Astrocyte (in vitro differentiated cells and primary cell): ENCODE results near the gene GDPD5.

ENCODE experiments used
- EZH2 ChIP-seq: IDR thresholded peaks from 2 replicates; pipeline ENCODE4 v1.6.1; 2012; ENCODE audit warnings: mild to moderate bottlenecking, low read length, inconsistent platforms; ENCODE audit not compliant: insufficient read depth
- TF ChIP-seq, protein P1 (sequence below): IDR thresholded peaks from 2 replicates; pipeline ENCODE4 v1.5.1; 2011; ENCODE audit warnings: low read depth, mild to moderate bottlenecking, inconsistent platforms, low read length, moderate library complexity; ENCODE audit not compliant: insufficient read depth

GRCh38 chr11:75547177-75547576 is 21.4 kb upstream of the GDPD5 start:
- no peak for TF ChIP-seq EZH2
- TF ChIP-seq, protein P1, sequence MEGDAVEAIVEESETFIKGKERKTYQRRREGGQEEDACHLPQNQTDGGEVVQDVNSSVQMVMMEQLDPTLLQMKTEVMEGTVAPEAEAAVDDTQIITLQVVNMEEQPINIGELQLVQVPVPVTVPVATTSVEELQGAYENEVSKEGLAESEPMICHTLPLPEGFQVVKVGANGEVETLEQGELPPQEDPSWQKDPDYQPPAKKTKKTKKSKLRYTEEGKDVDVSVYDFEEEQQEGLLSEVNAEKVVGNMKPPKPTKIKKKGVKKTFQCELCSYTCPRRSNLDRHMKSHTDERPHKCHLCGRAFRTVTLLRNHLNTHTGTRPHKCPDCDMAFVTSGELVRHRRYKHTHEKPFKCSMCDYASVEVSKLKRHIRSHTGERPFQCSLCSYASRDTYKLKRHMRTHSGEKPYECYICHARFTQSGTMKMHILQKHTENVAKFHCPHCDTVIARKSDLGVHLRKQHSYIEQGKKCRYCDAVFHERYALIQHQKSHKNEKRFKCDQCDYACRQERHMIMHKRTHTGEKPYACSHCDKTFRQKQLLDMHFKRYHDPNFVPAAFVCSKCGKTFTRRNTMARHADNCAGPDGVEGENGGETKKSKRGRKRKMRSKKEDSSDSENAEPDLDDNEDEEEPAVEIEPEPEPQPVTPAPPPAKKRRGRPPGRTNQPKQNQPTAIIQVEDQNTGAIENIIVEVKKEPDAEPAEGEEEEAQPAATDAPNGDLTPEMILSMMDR = no peak
